DMS 273 (cell line): ENCODE data around the gene SUPT3H.
A peak's percentile ranks its signal among the peaks of the same experiment; 100 is the strongest.

ENCODE experiments used
- DNase-seq: peaks from one replicate; lab custom pipeline; 2025; ENCODE audit not compliant: unreplicated experiment; lab: John Stamatoyannopoulos, UW

SUPT3H gene

GRCh38 chr6:45021676-45022075 is 356.1 kb downstream of the SUPT3H start:
- DNase-seq, result no peak

DNA sequence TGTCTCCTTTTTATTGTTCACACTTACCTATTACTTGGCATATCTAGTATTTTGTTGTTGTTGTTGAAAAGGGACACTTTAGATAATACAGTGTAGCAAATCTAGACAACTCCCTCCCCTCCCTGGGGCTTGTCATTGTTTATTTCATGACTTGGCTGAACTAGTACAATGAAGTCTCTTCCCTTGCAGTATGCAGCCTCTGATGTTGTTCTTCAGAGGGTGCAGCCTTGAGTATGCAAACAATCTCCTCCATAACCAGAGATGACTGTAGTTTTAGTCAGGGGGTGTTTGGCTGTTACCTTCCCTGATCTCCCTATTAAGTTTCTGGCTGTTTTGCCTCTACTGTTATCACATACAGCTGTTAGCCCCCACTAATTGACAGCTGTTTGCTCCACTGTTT is 365.0 kb downstream of the SUPT3H start:
- no peak for DNase-seq

- DNase-seq, result no peak
Observed at GRCh38 chr6:45009576-45009975, 368.2 kb downstream of the SUPT3H start.

GRCh38 chr6:45006893-45007292 is 370.8 kb downstream of the SUPT3H start:
- DNase-seq, result no peak

DNA sequence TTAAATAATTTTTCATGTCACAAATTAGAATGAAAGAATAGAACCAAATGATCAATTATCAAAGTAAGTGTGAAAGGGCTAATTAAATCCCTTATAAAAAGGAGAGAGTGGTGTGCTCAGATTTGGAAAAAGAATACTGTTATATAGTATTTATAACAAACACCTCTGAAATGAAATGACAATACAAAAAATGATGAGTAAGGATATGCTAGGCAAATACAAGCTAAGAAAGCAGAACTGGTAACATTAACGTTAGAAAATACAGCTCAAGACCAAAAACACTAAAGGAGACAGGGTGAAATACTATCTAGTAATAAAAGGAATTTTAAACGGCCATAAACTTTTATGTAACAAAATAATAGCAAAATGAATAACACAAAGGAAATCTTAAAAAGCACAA is 373.8 kb downstream of the SUPT3H start:
- no peak for DNase-seq

- no peak for DNase-seq
Observed at GRCh38 chr6:45003387-45003786, 374.3 kb downstream of the SUPT3H start.

DNA sequence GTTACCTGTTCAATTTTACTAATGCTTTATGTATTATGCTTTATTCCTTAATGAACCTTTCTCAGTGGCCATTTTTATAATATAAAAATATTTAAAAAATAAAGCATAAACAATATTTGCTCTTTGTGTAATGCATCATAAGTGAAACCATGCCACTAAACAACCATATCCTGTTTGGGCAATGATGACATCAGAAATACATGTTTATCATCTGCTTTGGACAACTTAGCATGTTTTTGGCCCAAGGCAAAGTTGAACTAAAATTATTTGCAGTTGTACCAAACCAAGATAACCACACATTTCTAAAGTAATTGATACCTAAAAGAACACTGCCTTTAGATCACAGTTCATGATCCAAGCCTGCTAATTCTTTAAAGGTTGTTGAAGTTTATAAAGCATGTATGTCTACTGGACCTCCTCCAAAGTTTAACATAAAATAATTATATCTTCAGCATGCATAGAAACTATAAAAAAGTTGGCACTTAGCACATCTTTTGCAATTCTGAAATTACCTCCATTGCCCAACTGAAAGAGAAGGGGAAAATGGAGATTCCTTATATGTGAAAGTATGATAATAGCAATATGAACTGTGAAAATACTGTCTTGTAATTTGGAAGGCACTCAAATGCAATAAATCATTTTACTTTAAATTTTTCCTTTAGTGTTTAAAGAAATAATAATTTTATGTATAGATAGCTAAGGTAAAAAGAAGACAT is 375.2 kb downstream of the SUPT3H start:
- no peak for DNase-seq

DNA sequence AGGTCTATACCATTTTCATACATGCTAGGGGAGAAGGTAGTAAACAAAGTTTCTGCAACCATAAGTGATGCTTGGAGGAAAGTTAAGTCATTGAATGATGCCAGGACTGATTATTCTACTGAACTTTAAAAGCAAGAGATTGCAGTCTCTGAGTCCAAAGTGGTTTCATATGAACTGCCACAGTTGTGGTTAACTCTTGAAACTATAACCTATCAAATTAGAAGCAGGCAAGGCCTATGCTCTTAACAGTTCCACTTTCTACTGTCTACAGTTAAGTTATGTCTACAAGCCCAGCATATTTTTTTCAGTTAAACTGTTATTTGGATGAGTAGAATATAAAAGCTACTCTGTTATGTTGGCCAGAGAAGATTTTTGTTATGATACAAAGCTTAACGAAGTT is 376.1 kb downstream of the SUPT3H start:
- DNase-seq, result no peak

- no peak for DNase-seq
Observed at GRCh38 chr6:45000833-45001232, 376.9 kb downstream of the SUPT3H start.

- no peak for DNase-seq
Observed at GRCh38 chr6:44999066-44999465, 378.7 kb downstream of the SUPT3H start.

GRCh38 chr6:44995486-44996132 is 382.1 kb downstream of the SUPT3H start:
- no peak for DNase-seq

- DNase-seq, result no peak
Observed at GRCh38 chr6:44989391-44989790, 388.3 kb downstream of the SUPT3H start.

DNA sequence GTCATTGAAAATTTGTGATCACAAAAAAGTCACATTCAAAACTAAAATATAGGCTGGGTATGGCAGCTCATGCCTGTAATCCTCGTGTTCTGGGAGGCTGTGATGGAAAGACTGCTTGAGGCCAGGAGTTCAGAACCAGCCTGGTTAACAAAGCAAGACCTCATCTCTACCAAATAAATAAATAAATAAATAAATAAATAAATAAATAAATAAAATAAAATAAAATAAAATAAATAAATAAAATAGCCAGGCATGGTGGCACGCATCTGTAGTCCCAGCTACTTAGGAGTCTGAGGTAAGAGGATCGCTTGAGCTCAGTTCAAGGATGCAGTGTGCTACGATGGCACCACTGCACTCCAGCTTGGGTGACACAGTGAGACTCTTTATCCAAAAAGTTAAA is 392.7 kb downstream of the SUPT3H start:
- DNase-seq, result no peak

DNA sequence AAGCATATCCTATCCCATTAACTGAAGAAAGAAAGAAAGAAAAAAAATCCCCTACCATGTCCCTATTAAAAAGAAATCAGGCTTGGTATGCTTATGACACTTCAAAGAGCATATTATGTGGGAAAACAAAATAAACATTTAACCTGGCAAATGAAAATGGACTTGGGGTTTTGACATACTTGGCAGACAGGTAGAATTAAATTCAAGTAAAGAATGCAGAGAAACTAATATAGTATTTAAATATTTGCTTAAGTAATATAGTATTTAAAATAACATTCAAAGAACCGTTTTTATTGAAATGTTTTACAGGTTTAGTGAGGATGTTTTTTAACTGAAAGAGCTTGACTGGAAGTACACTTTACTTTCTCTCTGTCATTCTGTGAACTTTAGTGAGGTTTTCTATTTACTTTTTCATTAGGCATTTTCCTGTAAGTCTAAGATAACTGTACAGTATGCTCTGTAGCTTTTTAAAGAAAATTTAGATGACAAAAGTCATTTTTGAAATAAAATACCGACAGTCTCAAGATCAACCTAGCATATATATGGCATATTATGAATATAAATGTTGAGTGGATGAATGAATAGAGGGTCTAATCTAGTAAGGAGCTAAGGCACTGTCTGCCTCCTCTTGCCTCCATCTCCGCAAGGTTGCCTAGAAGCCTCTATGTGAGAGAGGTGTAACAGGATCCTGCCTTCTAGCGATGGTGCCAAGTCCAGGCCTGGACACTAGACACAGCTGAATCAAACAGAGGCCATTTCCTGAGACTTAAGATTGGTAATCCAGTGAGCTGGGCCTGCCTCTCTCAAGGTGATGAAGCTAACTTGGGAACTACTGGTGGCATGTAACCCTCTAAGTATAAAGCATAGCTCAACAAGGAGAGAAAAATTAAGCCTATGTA is 394.0 kb downstream of the SUPT3H start:
- DNase-seq, result no peak

DNA sequence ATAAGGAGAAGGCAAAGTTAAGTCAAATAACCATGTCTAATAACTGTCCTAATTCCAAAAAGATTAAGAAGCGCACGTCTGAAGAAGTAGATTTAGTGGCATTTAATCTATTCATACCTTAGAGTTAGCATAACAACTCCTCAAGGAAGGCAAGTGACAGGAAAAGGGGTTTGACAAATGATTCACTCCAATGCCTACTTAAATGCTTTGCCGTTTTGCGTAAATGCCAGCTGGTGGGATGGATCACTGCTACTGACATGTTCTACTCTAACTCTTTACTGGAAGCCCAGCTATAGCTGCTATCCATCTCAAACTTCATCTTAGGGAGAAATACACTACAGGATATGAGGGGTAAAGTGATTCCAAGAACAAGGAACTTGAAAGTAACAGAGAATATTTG is 396.9 kb downstream of the SUPT3H start:
- no peak for DNase-seq

- DNase-seq, result no peak
Observed at GRCh38 chr6:44976677-44977641, 400.8 kb downstream of the SUPT3H start.

DNA sequence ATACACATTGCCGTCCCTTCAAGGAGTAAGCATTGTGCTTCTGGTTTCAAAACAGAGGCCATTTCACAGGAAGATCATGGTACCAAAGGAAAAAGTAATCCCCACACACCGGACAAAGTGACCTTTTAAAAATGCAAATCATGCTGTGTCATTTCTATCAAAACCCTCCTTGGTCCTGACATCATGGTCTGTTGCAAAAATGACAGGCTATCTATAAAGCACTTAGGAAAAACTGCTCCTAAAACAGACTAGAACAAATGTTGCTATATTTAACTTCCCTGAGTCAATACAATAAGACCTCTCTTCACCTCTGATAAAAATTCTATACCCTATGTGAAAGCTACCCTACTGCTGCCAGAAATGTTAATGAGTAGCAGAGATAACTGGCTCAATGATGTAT is 403.2 kb downstream of the SUPT3H start:
- no peak for DNase-seq

DNA sequence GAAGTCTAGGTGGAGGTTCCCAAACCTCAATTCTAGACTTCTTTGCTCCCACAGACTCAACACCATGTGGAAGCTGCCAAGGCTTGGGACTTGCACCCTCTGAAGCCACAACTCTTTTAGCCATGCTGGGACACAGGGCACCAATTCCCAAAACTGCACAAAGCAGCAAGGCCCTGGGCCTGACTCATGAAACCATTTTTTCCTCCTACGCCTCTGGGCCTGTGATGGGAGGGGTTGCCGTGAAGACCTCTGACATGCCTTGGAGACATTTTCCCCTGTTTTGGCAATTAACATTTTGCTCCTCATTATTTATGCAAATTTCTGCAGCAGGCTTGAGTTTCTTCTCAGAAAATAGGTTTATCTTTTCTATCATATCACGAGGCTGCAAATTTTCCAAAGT is 405.0 kb downstream of the SUPT3H start:
- no peak for DNase-seq

- no peak for DNase-seq
Observed at GRCh38 chr6:44969446-44970185, 408.1 kb downstream of the SUPT3H start.

GRCh38 chr6:44967481-44967880 is 410.3 kb downstream of the SUPT3H start:
- peak; percentile 2 for DNase-seq
